IMR-90 (cell line): ENCODE results near the gene TMEM63A. TPM values are rescaled to one million over a fixed set of nuclear protein-coding genes. Genes with fewer than 3 reads are reported as not detected.

Experiments
- ATAC-seq: fragments of 200-7000 bp; cut with Tn5 transposase; 2 replicates; pipeline ENCODE4 v1.9.1; 2020; ENCODE audit warnings: low read depth, mild to moderate bottlenecking, moderate library complexity
- BruUV-seq: library from RNA; stranded (reverse); fragments of 400-500 nt; replicated peaks from 2 replicates; lab custom pipeline; 2021; lab: Mats Ljungman, UMichigan
- CTCF ChIA-PET: fragments of 300-600 bp; formaldehyde crosslinking; extraction: SDS; loops from one replicate; lab custom pipeline; 2021; ENCODE audit warnings: antibody characterized with exemption; lab: Yijun Ruan, JAX
- POLR2A ChIA-PET: fragments of 300-600 bp; sonication (Branson Sonifier 250); formaldehyde crosslinking; loops from one replicate; lab custom pipeline; 2022; ENCODE audit warnings: antibody characterized with exemption; ENCODE audit not compliant: unreplicated experiment; lab: Charles Lee
- DNase-seq: peaks from one replicate; pipeline ENCODE4 v3.0.0; 2013
- H2AFZ ChIP-seq: replicated peaks from 2 replicates; pipeline ENCODE3; 2013; ENCODE audit warnings: low read length, mild to moderate bottlenecking; ENCODE audit not compliant: poor library complexity
- H2AK5ac ChIP-seq: 2 replicates; pipeline ENCODE4 v1.6.1; 2013; ENCODE audit warnings: low read depth, low read length, inconsistent platforms
- H2AK9ac ChIP-seq: replicated peaks from 2 replicates; pipeline ENCODE3; 2013; ENCODE audit warnings: mild to moderate bottlenecking, low read depth, low read length, moderate library complexity; ENCODE audit not compliant: poor library complexity
- H2BK120ac ChIP-seq: 2 replicates; pipeline ENCODE4 v1.6.1; 2013; ENCODE audit warnings: low read depth, low read length, inconsistent platforms
- H2BK15ac ChIP-seq: 3 replicates; pipeline ENCODE4 v1.6.1; 2013; ENCODE audit warnings: low read depth, low read length, inconsistent platforms
- H2BK20ac ChIP-seq: 2 replicates; pipeline ENCODE4 v1.6.1; 2013; ENCODE audit warnings: low read depth, mild to moderate bottlenecking, inconsistent platforms, low read length, moderate library complexity
- H2BK5ac ChIP-seq: 2 replicates; pipeline ENCODE4 v1.6.1; 2013; ENCODE audit warnings: mild to moderate bottlenecking, low read depth, low read length, inconsistent platforms; ENCODE audit not compliant: poor library complexity, severe bottlenecking
- H3K14ac ChIP-seq: replicated peaks from 2 replicates; pipeline ENCODE4 v1.6.1; 2013; ENCODE audit warnings: low read depth, low read length, inconsistent platforms
- H3K18ac ChIP-seq: 2 replicates; pipeline ENCODE4 v1.6.1; 2013; ENCODE audit warnings: low read depth, low read length, control low read depth
- H3K23ac ChIP-seq: 2 replicates; pipeline ENCODE4 v1.6.1; 2013; ENCODE audit warnings: low read depth, low read length, inconsistent platforms
- H3K27ac ChIP-seq: 2 replicates; pipeline ENCODE4 v1.5.1; 2013; ENCODE audit warnings: mild to moderate bottlenecking, control low read depth, low read length; ENCODE audit not compliant: insufficient read depth
- H3K27me3 ChIP-seq: 2 replicates; pipeline ENCODE4 v1.6.1; 2013; ENCODE audit warnings: low read length; ENCODE audit not compliant: control insufficient read depth, insufficient read depth
- H3K36me3 ChIP-seq: 2 replicates; pipeline ENCODE4 v1.6.1; 2013; ENCODE audit warnings: low read length, mixed read lengths; ENCODE audit not compliant: control insufficient read depth, insufficient read depth
- H3K4ac ChIP-seq: 2 replicates; pipeline ENCODE4 v1.6.1; 2013; ENCODE audit warnings: low read depth, low read length, inconsistent platforms
- H3K4me1 ChIP-seq: 2 replicates; pipeline ENCODE4 v1.6.1; 2013; ENCODE audit warnings: low read length, mixed read lengths; ENCODE audit not compliant: control insufficient read depth, insufficient read depth
- H3K4me2 ChIP-seq: 2 replicates; pipeline ENCODE4 v1.6.1; 2013; ENCODE audit warnings: low read depth, mild to moderate bottlenecking, control low read depth, low read length, moderate library complexity
- H3K4me3 ChIP-seq: 2 replicates; pipeline ENCODE4 v1.5.1; 2013; ENCODE audit warnings: low read depth, mild to moderate bottlenecking, control low read depth, low read length, moderate library complexity; ENCODE audit not compliant: insufficient read depth
- H3K56ac ChIP-seq: 2 replicates; pipeline ENCODE4 v1.6.1; 2013; ENCODE audit warnings: low read length, inconsistent platforms; ENCODE audit not compliant: insufficient read depth; ENCODE audit errors: extremely low read depth
- H3K79me1 ChIP-seq, 2 experiments: 2 replicates each; pipeline ENCODE4 v1.6.1; 2013; ENCODE audit warnings: low read length in 2 of 2, inconsistent platforms in 1 of 2, low read depth in 1 of 2
- H3K9ac ChIP-seq: 2 replicates; pipeline ENCODE4 v1.6.1; 2013; ENCODE audit warnings: low read depth, low read length, control low read depth
- H3K9me1 ChIP-seq: 2 replicates; pipeline ENCODE4 v1.6.1; 2013; ENCODE audit warnings: low read length, inconsistent platforms; ENCODE audit not compliant: insufficient read depth
- H3K9me3 ChIP-seq: 2 replicates; pipeline ENCODE4 v1.6.1; 2013; ENCODE audit warnings: low read length; ENCODE audit not compliant: control insufficient read depth, insufficient read depth
- H4K20me1 ChIP-seq: 2 replicates; pipeline ENCODE4 v1.6.1; 2013; ENCODE audit warnings: low read length, inconsistent platforms; ENCODE audit not compliant: insufficient read depth
- H4K5ac ChIP-seq: 2 replicates; pipeline ENCODE4 v1.6.1; 2013; ENCODE audit warnings: mild to moderate bottlenecking, low read depth, low read length, control low read depth
- H4K8ac ChIP-seq, 2 experiments: 2 replicates each; pipeline ENCODE4 v1.6.1; 2013; ENCODE audit warnings: low read depth in 2 of 2, low read length in 2 of 2, control low read depth in 1 of 2, inconsistent platforms in 1 of 2
- H4K91ac ChIP-seq: 2 replicates; pipeline ENCODE4 v1.6.1; 2013; ENCODE audit warnings: low read depth, low read length, inconsistent platforms; ENCODE audit not compliant: insufficient read depth
- BHLHE40 ChIP-seq: fragments of 150-350 bp; IDR thresholded peaks from 2 replicates; pipeline ENCODE4 v1.6.1; 2016; ENCODE audit warnings: mild to moderate bottlenecking, low read depth, low read length
- CEBPB ChIP-seq: IDR thresholded peaks from 2 replicates; pipeline ENCODE4 v1.6.1; 2012; ENCODE audit warnings: low read depth, low read length, improper control_type of control experiment
- CHD1 ChIP-seq: IDR thresholded peaks from 2 replicates; pipeline ENCODE4 v1.6.1; 2012; ENCODE audit warnings: low read depth, low read length, improper control_type of control experiment
- FOS ChIP-seq: fragments of 150-350 bp; IDR thresholded peaks from 2 replicates; pipeline ENCODE4 v1.6.1; 2016; ENCODE audit warnings: low read depth, low read length
- MAFK ChIP-seq: IDR thresholded peaks from 2 replicates; pipeline ENCODE4 v1.6.1; 2012; ENCODE audit warnings: low read depth, low read length, improper control_type of control experiment
- MAZ ChIP-seq: IDR thresholded peaks from 2 replicates; pipeline ENCODE4 v1.6.1; 2012; ENCODE audit warnings: low read depth, mild to moderate bottlenecking, low read length, improper control_type of control experiment, moderate library complexity, borderline replicate concordance
- MXI1 ChIP-seq: IDR thresholded peaks from 2 replicates; pipeline ENCODE4 v1.6.1; 2012; ENCODE audit warnings: low read depth, mild to moderate bottlenecking, low read length, moderate library complexity, borderline replicate concordance
- NFE2L2 ChIP-seq: fragments of 150-350 bp; IDR thresholded peaks from 2 replicates; pipeline ENCODE4 v1.6.1; 2016; ENCODE audit warnings: low read depth, mild to moderate bottlenecking, low read length
- POLR2A ChIP-seq: IDR thresholded peaks from 2 replicates; pipeline ENCODE4 v1.6.1; 2012; ENCODE audit warnings: mild to moderate bottlenecking, low read depth, low read length
- RCOR1 ChIP-seq: IDR thresholded peaks from 2 replicates; pipeline ENCODE4 v1.6.1; 2012; ENCODE audit warnings: mild to moderate bottlenecking, low read length, improper control_type of control experiment; ENCODE audit not compliant: insufficient replicate concordance
- RFX5 ChIP-seq: IDR thresholded peaks from 2 replicates; pipeline ENCODE4 v1.8.0; 2012; ENCODE audit warnings: low read depth, mild to moderate bottlenecking, low read length, moderate library complexity
- SMC3 ChIP-seq: fragments of 150-350 bp; IDR thresholded peaks from 2 replicates; pipeline ENCODE4 v1.6.1; 2016; ENCODE audit warnings: low read depth, mild to moderate bottlenecking, antibody characterized with exemption, low read length, moderate library complexity
- WGBS, 2 experiments: methylation state at CpG; one replicate each; pipeline versions ENCODE4 v1.1.5 to v1.1.7; 2013; ENCODE audit warnings: missing lambda C conversion rate in 2 of 2; ENCODE audit not compliant: insufficient read length in 1 of 2; ENCODE audit errors: extremely low coverage in 2 of 2; 5-methylcytosine and 5-hydroxymethylcytosine counted together
- dilution Hi-C: fragments of 300-500 bp; cut with HindIII; formaldehyde crosslinking; loops from one replicate; pipeline ENCODE4 v1.14.3; 2018; ENCODE audit warnings: low sequenced_read_pairs; ENCODE audit not compliant: unreplicated experiment
- in situ Hi-C: fragments of 300-500 bp; cut with MboI; formaldehyde crosslinking; loops from 3 replicates; pipeline ENCODE4 v1.14.3; 2019; ENCODE audit warnings: low sequenced_read_pairs, inconsistent platforms, mixed read lengths
- intact Hi-C: fragments of 100-400 bp; cut with micrococcal nuclease; formaldehyde crosslinking; loops from 2 replicates; pipeline ENCODE4 v1.10.0; 2022
- polyA plus RNA-seq, 3 experiments: library from polyadenylated mRNA; depleted of rRNA; stranded (reverse); fragments of >200 nt; gene quantifications; 2 replicates each; pipeline ENCODE4 v1.2.3, GENCODE V29; 2012; ENCODE audit warnings: low replicate concordance in 1 of 3
- total RNA-seq: library from RNA; depleted of rRNA; stranded (reverse); fragments of >200 nt; gene quantifications from 2 replicates; pipeline ENCODE4 v1.2.3, GENCODE V29; 2012
- TF ChIP-seq, protein P1 (sequence below): fragments of 150-350 bp; IDR thresholded peaks from 2 replicates; pipeline ENCODE4 v1.6.1; 2016; ENCODE audit warnings: low read depth, mild to moderate bottlenecking, low read length, moderate library complexity, borderline replicate concordance
- TF ChIP-seq, protein P2 (sequence below): fragments of 150-350 bp; IDR thresholded peaks from 2 replicates; pipeline ENCODE4 v1.6.1; 2017; ENCODE audit warnings: mild to moderate bottlenecking, antibody characterized with exemption, low read length, low read depth

The TMEM63A gene
- total and polyA plus RNA-seq, 2 of the 4 experiments (the other 2 are of a cell fraction) = 4.7 to 23.3 TPM

DNA sequence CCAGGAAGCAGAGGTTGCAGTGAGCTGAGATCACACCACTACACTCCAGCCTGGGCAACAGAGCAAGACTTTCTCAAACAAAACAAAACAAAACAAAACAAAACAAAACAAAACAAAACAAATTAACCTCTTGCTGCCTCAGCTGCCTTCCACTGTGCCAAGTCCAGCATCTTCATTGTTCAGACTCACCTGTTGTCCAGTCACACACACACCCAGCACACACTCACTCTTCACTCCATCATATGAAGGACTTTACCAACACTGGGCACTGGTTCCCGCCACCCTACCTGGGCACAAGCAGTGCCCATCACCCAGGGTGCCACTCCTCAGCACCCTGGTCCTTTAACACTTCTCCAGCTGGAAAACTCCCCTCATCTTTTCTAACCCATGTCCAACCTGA, 27.3 kb upstream of the TMEM63A start:
- Histone ChIP-seq H3K27me3 (peaks cover 3% of the 10 kb centered on the region; the same call in 1 of the 2 replicates), H3K9ac (no peak overlapping the region), H3K27ac (no peak overlapping the region), H2AK9ac (no peak overlapping the region), H3K18ac (no peak overlapping the region), H3K4me2 (no peak overlapping the region), H2AK5ac (no peak overlapping the region), H3K4ac (no peak overlapping the region), H3K36me3 (no peaks in the 10 kb centered on the region), H3K56ac (no peak overlapping the region), H3K79me1 (no peaks in the 10 kb centered on the region), H2BK15ac (no peak overlapping the region), H2AFZ (no peak overlapping the region), H4K91ac (no peak overlapping the region), H3K14ac (no peak overlapping the region), H3K9me3 (no peaks in the 10 kb centered on the region), H3K23ac (no peak overlapping the region), H2BK5ac (no peak overlapping the region), H2BK20ac (no peak overlapping the region), H4K20me1 (no peaks in the 10 kb centered on the region), H4K5ac (no peak overlapping the region), H3K9me1 (no peaks in the 10 kb centered on the region), H2BK120ac (no peak overlapping the region), H3K4me3 (no peak overlapping the region), H3K4me1 (peaks cover 1% of the 10 kb centered on the region; the same call in 1 of the 2 replicates), H4K8ac (no peak overlapping the region)
- ATAC-seq (no peak), DNase-seq (no peak)
- ChIA-PET POLR2A (no interaction called here), CTCF (no interaction called here)
- dilution Hi-C loops = no loop called here
- WGBS, 2 experiments = 100% methylated on average over 1 of the region's 1 CpG; no CpG with 5 or more reads in 1 of the 2 experiments
- TF ChIP-seq RCOR1 (no peak), MAFK (no peak), FOS (no peak), MAZ (no peak), SMC3 (no peak), CHD1 (no peak), RFX5 (no peak), NFE2L2 (no peak), MXI1 (no peak), BHLHE40 (no peak), POLR2A (no peak), CEBPB (no peak)
- TF ChIP-seq, protein P1, sequence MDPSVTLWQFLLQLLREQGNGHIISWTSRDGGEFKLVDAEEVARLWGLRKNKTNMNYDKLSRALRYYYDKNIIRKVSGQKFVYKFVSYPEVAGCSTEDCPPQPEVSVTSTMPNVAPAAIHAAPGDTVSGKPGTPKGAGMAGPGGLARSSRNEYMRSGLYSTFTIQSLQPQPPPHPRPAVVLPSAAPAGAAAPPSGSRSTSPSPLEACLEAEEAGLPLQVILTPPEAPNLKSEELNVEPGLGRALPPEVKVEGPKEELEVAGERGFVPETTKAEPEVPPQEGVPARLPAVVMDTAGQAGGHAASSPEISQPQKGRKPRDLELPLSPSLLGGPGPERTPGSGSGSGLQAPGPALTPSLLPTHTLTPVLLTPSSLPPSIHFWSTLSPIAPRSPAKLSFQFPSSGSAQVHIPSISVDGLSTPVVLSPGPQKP = no peak
- TF ChIP-seq, protein P2, sequence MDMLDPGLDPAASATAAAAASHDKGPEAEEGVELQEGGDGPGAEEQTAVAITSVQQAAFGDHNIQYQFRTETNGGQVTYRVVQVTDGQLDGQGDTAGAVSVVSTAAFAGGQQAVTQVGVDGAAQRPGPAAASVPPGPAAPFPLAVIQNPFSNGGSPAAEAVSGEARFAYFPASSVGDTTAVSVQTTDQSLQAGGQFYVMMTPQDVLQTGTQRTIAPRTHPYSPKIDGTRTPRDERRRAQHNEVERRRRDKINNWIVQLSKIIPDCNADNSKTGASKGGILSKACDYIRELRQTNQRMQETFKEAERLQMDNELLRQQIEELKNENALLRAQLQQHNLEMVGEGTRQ = no peak
- in situ Hi-C loops = no loop called here
- no TSS peak for BruUV-seq
- intact Hi-C loops = no loop called here
